IMR-90 (cell line): ENCODE results near the gene IQSEC1. TPM values are rescaled to one million over a fixed set of nuclear protein-coding genes. Genes with fewer than 3 reads are reported as not detected.

Experiments
- ATAC-seq: fragments of 200-7000 bp; cut with Tn5 transposase; 2 replicates; pipeline ENCODE4 v1.9.1; 2020; ENCODE audit warnings: low read depth, mild to moderate bottlenecking, moderate library complexity
- BruUV-seq: library from RNA; stranded (reverse); fragments of 400-500 nt; replicated peaks from 2 replicates; lab custom pipeline; 2021; lab: Mats Ljungman, UMichigan
- CTCF ChIA-PET: fragments of 300-600 bp; formaldehyde crosslinking; extraction: SDS; loops from one replicate; lab custom pipeline; 2021; ENCODE audit warnings: antibody characterized with exemption; lab: Yijun Ruan, JAX
- POLR2A ChIA-PET: fragments of 300-600 bp; sonication (Branson Sonifier 250); formaldehyde crosslinking; loops from one replicate; lab custom pipeline; 2022; ENCODE audit warnings: antibody characterized with exemption; ENCODE audit not compliant: unreplicated experiment; lab: Charles Lee
- DNase-seq: peaks from one replicate; pipeline ENCODE4 v3.0.0; 2013
- H2AFZ ChIP-seq: replicated peaks from 2 replicates; pipeline ENCODE3; 2013; ENCODE audit warnings: low read length, mild to moderate bottlenecking; ENCODE audit not compliant: poor library complexity
- H2AK5ac ChIP-seq: 2 replicates; pipeline ENCODE4 v1.6.1; 2013; ENCODE audit warnings: low read depth, low read length, inconsistent platforms
- H2AK9ac ChIP-seq: replicated peaks from 2 replicates; pipeline ENCODE3; 2013; ENCODE audit warnings: mild to moderate bottlenecking, low read depth, low read length, moderate library complexity; ENCODE audit not compliant: poor library complexity
- H2BK120ac ChIP-seq: 2 replicates; pipeline ENCODE4 v1.6.1; 2013; ENCODE audit warnings: low read depth, low read length, inconsistent platforms
- H2BK15ac ChIP-seq: 3 replicates; pipeline ENCODE4 v1.6.1; 2013; ENCODE audit warnings: low read depth, low read length, inconsistent platforms
- H2BK20ac ChIP-seq: 2 replicates; pipeline ENCODE4 v1.6.1; 2013; ENCODE audit warnings: low read depth, mild to moderate bottlenecking, inconsistent platforms, low read length, moderate library complexity
- H2BK5ac ChIP-seq: 2 replicates; pipeline ENCODE4 v1.6.1; 2013; ENCODE audit warnings: mild to moderate bottlenecking, low read depth, low read length, inconsistent platforms; ENCODE audit not compliant: poor library complexity, severe bottlenecking
- H3K14ac ChIP-seq: replicated peaks from 2 replicates; pipeline ENCODE4 v1.6.1; 2013; ENCODE audit warnings: low read depth, low read length, inconsistent platforms
- H3K18ac ChIP-seq: 2 replicates; pipeline ENCODE4 v1.6.1; 2013; ENCODE audit warnings: low read depth, low read length, control low read depth
- H3K23ac ChIP-seq: 2 replicates; pipeline ENCODE4 v1.6.1; 2013; ENCODE audit warnings: low read depth, low read length, inconsistent platforms
- H3K27ac ChIP-seq: 2 replicates; pipeline ENCODE4 v1.5.1; 2013; ENCODE audit warnings: mild to moderate bottlenecking, control low read depth, low read length; ENCODE audit not compliant: insufficient read depth
- H3K27me3 ChIP-seq: 2 replicates; pipeline ENCODE4 v1.6.1; 2013; ENCODE audit warnings: low read length; ENCODE audit not compliant: control insufficient read depth, insufficient read depth
- H3K36me3 ChIP-seq: 2 replicates; pipeline ENCODE4 v1.6.1; 2013; ENCODE audit warnings: low read length, mixed read lengths; ENCODE audit not compliant: control insufficient read depth, insufficient read depth
- H3K4ac ChIP-seq: 2 replicates; pipeline ENCODE4 v1.6.1; 2013; ENCODE audit warnings: low read depth, low read length, inconsistent platforms
- H3K4me1 ChIP-seq: 2 replicates; pipeline ENCODE4 v1.6.1; 2013; ENCODE audit warnings: low read length, mixed read lengths; ENCODE audit not compliant: control insufficient read depth, insufficient read depth
- H3K4me2 ChIP-seq: 2 replicates; pipeline ENCODE4 v1.6.1; 2013; ENCODE audit warnings: low read depth, mild to moderate bottlenecking, control low read depth, low read length, moderate library complexity
- H3K4me3 ChIP-seq: 2 replicates; pipeline ENCODE4 v1.5.1; 2013; ENCODE audit warnings: low read depth, mild to moderate bottlenecking, control low read depth, low read length, moderate library complexity; ENCODE audit not compliant: insufficient read depth
- H3K56ac ChIP-seq: 2 replicates; pipeline ENCODE4 v1.6.1; 2013; ENCODE audit warnings: low read length, inconsistent platforms; ENCODE audit not compliant: insufficient read depth; ENCODE audit errors: extremely low read depth
- H3K79me1 ChIP-seq, 2 experiments: 2 replicates each; pipeline ENCODE4 v1.6.1; 2013; ENCODE audit warnings: low read length in 2 of 2, inconsistent platforms in 1 of 2, low read depth in 1 of 2
- H3K9ac ChIP-seq: 2 replicates; pipeline ENCODE4 v1.6.1; 2013; ENCODE audit warnings: low read depth, low read length, control low read depth
- H3K9me1 ChIP-seq: 2 replicates; pipeline ENCODE4 v1.6.1; 2013; ENCODE audit warnings: low read length, inconsistent platforms; ENCODE audit not compliant: insufficient read depth
- H3K9me3 ChIP-seq: 2 replicates; pipeline ENCODE4 v1.6.1; 2013; ENCODE audit warnings: low read length; ENCODE audit not compliant: control insufficient read depth, insufficient read depth
- H4K20me1 ChIP-seq: 2 replicates; pipeline ENCODE4 v1.6.1; 2013; ENCODE audit warnings: low read length, inconsistent platforms; ENCODE audit not compliant: insufficient read depth
- H4K5ac ChIP-seq: 2 replicates; pipeline ENCODE4 v1.6.1; 2013; ENCODE audit warnings: mild to moderate bottlenecking, low read depth, low read length, control low read depth
- H4K8ac ChIP-seq, 2 experiments: 2 replicates each; pipeline ENCODE4 v1.6.1; 2013; ENCODE audit warnings: low read depth in 2 of 2, low read length in 2 of 2, control low read depth in 1 of 2, inconsistent platforms in 1 of 2
- H4K91ac ChIP-seq: 2 replicates; pipeline ENCODE4 v1.6.1; 2013; ENCODE audit warnings: low read depth, low read length, inconsistent platforms; ENCODE audit not compliant: insufficient read depth
- BHLHE40 ChIP-seq: fragments of 150-350 bp; IDR thresholded peaks from 2 replicates; pipeline ENCODE4 v1.6.1; 2016; ENCODE audit warnings: mild to moderate bottlenecking, low read depth, low read length
- CEBPB ChIP-seq: IDR thresholded peaks from 2 replicates; pipeline ENCODE4 v1.6.1; 2012; ENCODE audit warnings: low read depth, low read length, improper control_type of control experiment
- CHD1 ChIP-seq: IDR thresholded peaks from 2 replicates; pipeline ENCODE4 v1.6.1; 2012; ENCODE audit warnings: low read depth, low read length, improper control_type of control experiment
- FOS ChIP-seq: fragments of 150-350 bp; IDR thresholded peaks from 2 replicates; pipeline ENCODE4 v1.6.1; 2016; ENCODE audit warnings: low read depth, low read length
- MAFK ChIP-seq: IDR thresholded peaks from 2 replicates; pipeline ENCODE4 v1.6.1; 2012; ENCODE audit warnings: low read depth, low read length, improper control_type of control experiment
- MAZ ChIP-seq: IDR thresholded peaks from 2 replicates; pipeline ENCODE4 v1.6.1; 2012; ENCODE audit warnings: low read depth, mild to moderate bottlenecking, low read length, improper control_type of control experiment, moderate library complexity, borderline replicate concordance
- MXI1 ChIP-seq: IDR thresholded peaks from 2 replicates; pipeline ENCODE4 v1.6.1; 2012; ENCODE audit warnings: low read depth, mild to moderate bottlenecking, low read length, moderate library complexity, borderline replicate concordance
- NFE2L2 ChIP-seq: fragments of 150-350 bp; IDR thresholded peaks from 2 replicates; pipeline ENCODE4 v1.6.1; 2016; ENCODE audit warnings: low read depth, mild to moderate bottlenecking, low read length
- POLR2A ChIP-seq: IDR thresholded peaks from 2 replicates; pipeline ENCODE4 v1.6.1; 2012; ENCODE audit warnings: mild to moderate bottlenecking, low read depth, low read length
- RAD21 ChIP-seq: IDR thresholded peaks from 2 replicates; pipeline ENCODE4 v1.6.1; 2012; ENCODE audit warnings: low read length, improper control_type of control experiment
- RCOR1 ChIP-seq: IDR thresholded peaks from 2 replicates; pipeline ENCODE4 v1.6.1; 2012; ENCODE audit warnings: mild to moderate bottlenecking, low read length, improper control_type of control experiment; ENCODE audit not compliant: insufficient replicate concordance
- RFX5 ChIP-seq: IDR thresholded peaks from 2 replicates; pipeline ENCODE4 v1.8.0; 2012; ENCODE audit warnings: low read depth, mild to moderate bottlenecking, low read length, moderate library complexity
- SMC3 ChIP-seq: fragments of 150-350 bp; IDR thresholded peaks from 2 replicates; pipeline ENCODE4 v1.6.1; 2016; ENCODE audit warnings: low read depth, mild to moderate bottlenecking, antibody characterized with exemption, low read length, moderate library complexity
- USF2 ChIP-seq: fragments of 150-350 bp; IDR thresholded peaks from 2 replicates; pipeline ENCODE4 v1.6.1; 2017; ENCODE audit warnings: mild to moderate bottlenecking, antibody characterized with exemption, low read length, low read depth
- WGBS, 2 experiments: methylation state at CpG; one replicate each; pipeline versions ENCODE4 v1.1.5 to v1.1.7; 2013; ENCODE audit warnings: missing lambda C conversion rate in 2 of 2; ENCODE audit not compliant: insufficient read length in 1 of 2; ENCODE audit errors: extremely low coverage in 2 of 2; 5-methylcytosine and 5-hydroxymethylcytosine counted together
- dilution Hi-C: fragments of 300-500 bp; cut with HindIII; formaldehyde crosslinking; loops from one replicate; pipeline ENCODE4 v1.14.3; 2018; ENCODE audit warnings: low sequenced_read_pairs; ENCODE audit not compliant: unreplicated experiment
- in situ Hi-C: fragments of 300-500 bp; cut with MboI; formaldehyde crosslinking; loops from 3 replicates; pipeline ENCODE4 v1.14.3; 2019; ENCODE audit warnings: low sequenced_read_pairs, inconsistent platforms, mixed read lengths
- intact Hi-C: fragments of 100-400 bp; cut with micrococcal nuclease; formaldehyde crosslinking; loops from 2 replicates; pipeline ENCODE4 v1.10.0; 2022
- polyA plus RNA-seq, 3 experiments: library from polyadenylated mRNA; depleted of rRNA; stranded (reverse); fragments of >200 nt; gene quantifications; 2 replicates each; pipeline ENCODE4 v1.2.3, GENCODE V29; 2012; ENCODE audit warnings: low replicate concordance in 1 of 3
- total RNA-seq: library from RNA; depleted of rRNA; stranded (reverse); fragments of >200 nt; gene quantifications from 2 replicates; pipeline ENCODE4 v1.2.3, GENCODE V29; 2012
- TF ChIP-seq, protein P1 (sequence below): conservative IDR thresholded peaks from 2 replicates; pipeline ENCODE4 v1.5.1; 2012; ENCODE audit warnings: mild to moderate bottlenecking, low read depth, low read length, improper control_type of control experiment
- TF ChIP-seq, protein P2 (sequence below): fragments of 150-350 bp; IDR thresholded peaks from 2 replicates; pipeline ENCODE4 v1.6.1; 2016; ENCODE audit warnings: low read depth, mild to moderate bottlenecking, low read length, moderate library complexity, borderline replicate concordance

IQSEC1 gene
- total and polyA plus RNA-seq, 2 of the 4 experiments (the other 2 are of a cell fraction): 5.9 to 11.9 TPM

DNA sequence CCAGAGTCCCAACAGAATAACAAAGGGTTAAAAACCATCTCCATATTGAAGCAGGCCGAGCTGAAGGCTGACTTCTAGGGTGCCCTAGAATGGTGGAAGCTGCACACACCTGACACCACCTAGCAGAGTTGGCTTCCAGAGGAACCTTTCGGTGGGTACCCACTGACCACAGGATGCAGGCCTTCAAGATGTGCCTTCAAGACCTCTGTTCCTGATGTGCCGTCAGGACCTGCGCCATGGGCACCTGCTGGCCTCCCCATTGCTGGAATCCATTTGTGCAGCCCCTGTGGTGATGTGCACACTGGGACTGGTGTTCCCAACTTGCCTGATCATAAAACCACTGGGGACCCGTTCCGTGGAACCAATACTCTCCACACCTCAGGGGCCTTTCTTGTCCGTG lies 196.2 kb downstream of the IQSEC1 start:
- Histone ChIP-seq H2BK120ac (no peak overlapping the region), H4K5ac (no peak overlapping the region), H3K9ac (no peak overlapping the region), H2BK15ac (no peak overlapping the region), H4K8ac (no peak overlapping the region), H3K27me3 (peaks cover 36% of the 10 kb centered on the region), H3K9me3 (no peaks in the 10 kb centered on the region), H3K23ac (no peak overlapping the region), H3K4ac (no peak overlapping the region), H3K27ac (no peak overlapping the region), H2BK20ac (no peak overlapping the region), H3K4me2 (no peak overlapping the region), H3K14ac (no peak overlapping the region), H3K4me3 (no peak overlapping the region), H2AFZ (no peak overlapping the region), H3K36me3 (no peaks in the 10 kb centered on the region), H3K9me1 (no peaks in the 10 kb centered on the region), H3K18ac (no peak overlapping the region), H3K56ac (no peak overlapping the region), H4K20me1 (no peaks in the 10 kb centered on the region), H4K91ac (no peak overlapping the region), H3K4me1 (no peaks in the 10 kb centered on the region), H3K79me1 (no peaks in the 10 kb centered on the region), H2AK9ac (no peak overlapping the region), H2BK5ac (no peak overlapping the region), H2AK5ac (no peak overlapping the region)
- DNase-seq: no peak
- ATAC-seq: no peak
- in situ Hi-C loops: loop anchor here (25.0 kb wide), 1 partner anchor 740 kb away; no protein-coding TSS in a partner anchor
- BruUV-seq: no TSS peak
- dilution Hi-C loops: no loop called here
- intact Hi-C loops: no loop called here
- ChIA-PET CTCF (no interaction called here), POLR2A (no interaction called here)
- TF ChIP-seq MXI1: no peak
- no peak for TF ChIP-seq CHD1
- no peak for TF ChIP-seq BHLHE40
- no peak for TF ChIP-seq RAD21
- no peak for TF ChIP-seq NFE2L2
- no peak for TF ChIP-seq RFX5
- TF ChIP-seq, protein P1, sequence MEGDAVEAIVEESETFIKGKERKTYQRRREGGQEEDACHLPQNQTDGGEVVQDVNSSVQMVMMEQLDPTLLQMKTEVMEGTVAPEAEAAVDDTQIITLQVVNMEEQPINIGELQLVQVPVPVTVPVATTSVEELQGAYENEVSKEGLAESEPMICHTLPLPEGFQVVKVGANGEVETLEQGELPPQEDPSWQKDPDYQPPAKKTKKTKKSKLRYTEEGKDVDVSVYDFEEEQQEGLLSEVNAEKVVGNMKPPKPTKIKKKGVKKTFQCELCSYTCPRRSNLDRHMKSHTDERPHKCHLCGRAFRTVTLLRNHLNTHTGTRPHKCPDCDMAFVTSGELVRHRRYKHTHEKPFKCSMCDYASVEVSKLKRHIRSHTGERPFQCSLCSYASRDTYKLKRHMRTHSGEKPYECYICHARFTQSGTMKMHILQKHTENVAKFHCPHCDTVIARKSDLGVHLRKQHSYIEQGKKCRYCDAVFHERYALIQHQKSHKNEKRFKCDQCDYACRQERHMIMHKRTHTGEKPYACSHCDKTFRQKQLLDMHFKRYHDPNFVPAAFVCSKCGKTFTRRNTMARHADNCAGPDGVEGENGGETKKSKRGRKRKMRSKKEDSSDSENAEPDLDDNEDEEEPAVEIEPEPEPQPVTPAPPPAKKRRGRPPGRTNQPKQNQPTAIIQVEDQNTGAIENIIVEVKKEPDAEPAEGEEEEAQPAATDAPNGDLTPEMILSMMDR: no peak
- TF ChIP-seq USF2: no peak
- TF ChIP-seq MAFK: no peak
- TF ChIP-seq SMC3: no peak
- TF ChIP-seq, protein P2, sequence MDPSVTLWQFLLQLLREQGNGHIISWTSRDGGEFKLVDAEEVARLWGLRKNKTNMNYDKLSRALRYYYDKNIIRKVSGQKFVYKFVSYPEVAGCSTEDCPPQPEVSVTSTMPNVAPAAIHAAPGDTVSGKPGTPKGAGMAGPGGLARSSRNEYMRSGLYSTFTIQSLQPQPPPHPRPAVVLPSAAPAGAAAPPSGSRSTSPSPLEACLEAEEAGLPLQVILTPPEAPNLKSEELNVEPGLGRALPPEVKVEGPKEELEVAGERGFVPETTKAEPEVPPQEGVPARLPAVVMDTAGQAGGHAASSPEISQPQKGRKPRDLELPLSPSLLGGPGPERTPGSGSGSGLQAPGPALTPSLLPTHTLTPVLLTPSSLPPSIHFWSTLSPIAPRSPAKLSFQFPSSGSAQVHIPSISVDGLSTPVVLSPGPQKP: no peak
- TF ChIP-seq FOS: no peak
- TF ChIP-seq MAZ: no peak
- TF ChIP-seq POLR2A: no peak
- no peak for TF ChIP-seq RCOR1
- TF ChIP-seq CEBPB: no peak
- WGBS, 2 experiments: no CpG with 5 or more reads among the region's 7 CpGs
